B cell (primary cell): ENCODE data around the gene CREB3L1. TPM values are rescaled to one million over a fixed set of nuclear protein-coding genes. Genes with fewer than 3 reads are reported as not detected.

Experiments used
- ATAC-seq: fragments of 200-7000 bp; cut with Tn5 transposase; one replicate; pipeline ENCODE4 v1.10.0; 2021; ENCODE audit warnings: low read depth, mild to moderate bottlenecking, moderate number of reproducible peaks, moderate library complexity
- CTCF ChIA-PET: fragments of 350-600 bp; sonication (Branson Sonifier 250); formaldehyde crosslinking; loops from one replicate; lab custom pipeline; 2021; ENCODE audit warnings: antibody characterized with exemption, inconsistent platforms; lab: Charles Lee
- POLR2A ChIA-PET: fragments of 350-600 bp; sonication (Branson Sonifier 250); formaldehyde crosslinking; loops from one replicate; lab custom pipeline; 2021; ENCODE audit warnings: antibody characterized with exemption; lab: Charles Lee
- DNase-seq: peaks from one replicate; pipeline ENCODE4 v3.0.0; 2013
- H2AFZ ChIP-seq: 2 replicates; pipeline ENCODE4 v1.6.1; 2012; ENCODE audit warnings: mild to moderate bottlenecking, low read depth, low read length; ENCODE audit not compliant: insufficient read depth, poor library complexity, severe bottlenecking
- H3K27ac ChIP-seq, 2 donors: 1 replicate in 1 of 2; 2 replicates in 1 of 2; pipeline ENCODE4 v1.5.1; 2012 to 2013; ENCODE audit warnings: low read length in 2 of 2, mild to moderate bottlenecking in 2 of 2, moderate library complexity in 1 of 2
- H3K27me3 ChIP-seq, 4 experiments: fragments of 200-600 bp in 1 of 4; sonication (generic) in 1 of 4; replicated peaks in 1 of 4; 1 replicate in 2 of 4; 2 replicates in 2 of 4; pipeline versions ENCODE4 v1.6.1 to v1.7.0; 2013 to 2016; ENCODE audit warnings: low read length in 3 of 4, mild to moderate bottlenecking in 2 of 4, mixed read lengths in 1 of 4, moderate library complexity in 1 of 4; ENCODE audit not compliant: insufficient read depth in 4 of 4, control insufficient read depth in 3 of 4; ENCODE audit errors: control extremely low read depth in 1 of 4
- H3K36me3 ChIP-seq, 2 experiments: replicated peaks in 1 of 2; 1 replicate in 1 of 2; 2 replicates in 1 of 2; pipeline versions ENCODE4 v1.6.1 to v1.7.1; 2013; ENCODE audit warnings: low read length in 1 of 2; ENCODE audit not compliant: insufficient read depth in 2 of 2, control insufficient read depth in 1 of 2; ENCODE audit errors: control extremely low read depth in 1 of 2, extremely low read depth in 1 of 2
- H3K4me1 ChIP-seq, 2 donors: fragments of 200-600 bp in 1 of 2; sonication (generic) in 1 of 2; 1 replicate in 1 of 2; 2 replicates in 1 of 2; pipeline versions ENCODE4 v1.5.1 to v1.6.1; 2013 to 2017; ENCODE audit warnings: low read length in 2 of 2; ENCODE audit not compliant: control insufficient read depth in 2 of 2, insufficient read depth in 2 of 2
- H3K4me2 ChIP-seq: replicated peaks from 2 replicates; pipeline ENCODE3; 2012; ENCODE audit warnings: mild to moderate bottlenecking, low read depth, low read length; ENCODE audit not compliant: poor library complexity, severe bottlenecking
- H3K4me3 ChIP-seq, 5 experiments: fragments of 200-600 bp in 1 of 5; sonication (generic) in 1 of 5; 1 replicate in 3 of 5; 2 replicates in 2 of 5; pipeline versions ENCODE4 v1.5.1 to v1.7.0; 2011 to 2016; ENCODE audit warnings: low read length in 4 of 5, mild to moderate bottlenecking in 4 of 5, low read depth in 2 of 5, control low read depth in 1 of 5, moderate library complexity in 1 of 5; ENCODE audit not compliant: insufficient read depth in 1 of 5; ENCODE audit errors: control extremely low read depth in 1 of 5, extremely low read depth in 1 of 5
- H3K79me2 ChIP-seq: fragments of 200-600 bp; sonication (generic); one replicate; pipeline ENCODE4 v1.6.0; 2016; ENCODE audit warnings: low read length; ENCODE audit not compliant: control insufficient read depth, insufficient read depth
- H3K9ac ChIP-seq: fragments of 200-600 bp; sonication (generic); 2 replicates; pipeline ENCODE4 v1.6.1; 2017; ENCODE audit warnings: mild to moderate bottlenecking, low read length, moderate library complexity
- H3K9me3 ChIP-seq, 3 donors: one replicate each; pipeline versions ENCODE4 v1.6.1 to v1.7.1; 2013; ENCODE audit warnings: low read length in 2 of 3; ENCODE audit not compliant: control insufficient read depth in 2 of 3, insufficient read depth in 1 of 3; ENCODE audit errors: control extremely low read depth in 1 of 3
- H4K20me1 ChIP-seq: 2 replicates; pipeline ENCODE4 v1.6.0; 2012; ENCODE audit warnings: mild to moderate bottlenecking, low read length; ENCODE audit not compliant: insufficient read depth, control insufficient read depth, poor library complexity, severe bottlenecking
- H3K27ac Mint-ChIP-seq: one replicate; pipeline ENCODE4 v1.8.0; 2021; ENCODE audit warnings: mixed read lengths
- H3K27me3 Mint-ChIP-seq: one replicate; pipeline ENCODE4 v1.8.0; 2021; ENCODE audit warnings: mixed read lengths
- H3K4me1 Mint-ChIP-seq: one replicate; pipeline ENCODE4 v1.8.0; 2021; ENCODE audit warnings: mixed read lengths
- H3K4me3 Mint-ChIP-seq: one replicate; pipeline ENCODE4 v1.8.0; 2021; ENCODE audit warnings: mixed read lengths
- H3K9me3 Mint-ChIP-seq: one replicate; pipeline ENCODE4 v1.8.0; 2022; ENCODE audit warnings: mixed read lengths; ENCODE audit not compliant: insufficient read depth
- EZH2 ChIP-seq: IDR thresholded peaks from 2 replicates; pipeline ENCODE4 v1.6.1; 2012; ENCODE audit warnings: borderline replicate concordance, low read depth, mild to moderate bottlenecking, moderate library complexity, low read length; ENCODE audit not compliant: insufficient read depth, poor library complexity, severe bottlenecking
- WGBS: methylation state at CpG from one replicate; pipeline ENCODE4 v1.1.5; 2013; ENCODE audit warnings: missing lambda C conversion rate; ENCODE audit not compliant: insufficient coverage; 5-methylcytosine and 5-hydroxymethylcytosine counted together
- intact Hi-C: fragments of 100-400 bp; cut with micrococcal nuclease; formaldehyde crosslinking; loops from one replicate; pipeline ENCODE4 v1.10.0; 2022
- polyA plus RNA-seq: library from polyadenylated mRNA; depleted of rRNA; stranded (reverse); fragments of >200 nt; gene quantifications from 2 replicates; pipeline ENCODE4 v1.2.3, GENCODE V29; 2012
- total RNA-seq, 2 donors: library from RNA; stranded (reverse); fragments of 120-200 nt in 1 of 2; gene quantifications; 1 replicate in 1 of 2; 2 replicates in 1 of 2; pipeline versions ENCODE4 v1.2.3 to v1.2.4, GENCODE V29; 2013 to 2022
- TF ChIP-seq, protein P1 (sequence below): fragments of 200-600 bp; IDR thresholded peaks from one replicate; pipeline ENCODE4 v1.8.0; 2022; ENCODE audit warnings: antibody characterized with exemption, mild to moderate bottlenecking

Gene CREB3L1
- total and polyA plus RNA-seq, 2 donors (not counting 1 experiment from before 2014, with no cell fraction given) = not detected

DNA sequence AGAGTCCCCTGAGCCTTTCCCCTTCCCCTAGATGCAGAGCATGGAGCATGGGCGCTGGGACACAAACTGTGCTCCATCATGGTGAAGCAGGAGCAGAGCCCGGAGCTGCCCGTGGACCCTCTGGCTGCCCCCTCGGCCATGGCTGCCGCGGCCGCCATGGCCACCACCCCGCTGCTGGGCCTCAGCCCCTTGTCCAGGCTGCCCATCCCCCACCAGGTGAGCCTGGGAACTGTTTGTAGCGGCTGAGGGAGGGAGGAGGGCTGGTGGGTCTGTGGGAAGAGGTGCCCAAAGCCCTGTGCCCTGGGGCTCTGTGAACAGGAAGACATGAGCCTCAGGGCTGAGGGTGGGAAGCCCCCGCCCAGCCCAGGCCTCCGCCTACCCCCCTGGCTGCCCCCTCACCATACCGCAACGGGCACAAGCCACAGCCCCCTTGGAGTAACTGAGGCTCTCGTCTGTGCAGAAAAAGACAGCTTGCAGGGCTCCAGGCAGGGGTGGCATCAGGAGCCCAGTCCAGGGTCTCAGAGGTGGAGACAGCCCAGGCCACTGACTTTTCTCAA is 30.4 kb downstream of the CREB3L1 start:
- no peak for DNase-seq
- H4K20me1 ChIP-seq = no peaks in the 10 kb centered on the region
- peaks cover 0 to 3% (median 0%) of the 10 kb centered on the region in 3 donors for H3K9me3 ChIP-seq
- 81% methylated on average over 12 of the region's 14 CpGs for WGBS
- no peak overlapping the region for H2AFZ ChIP-seq
- H3K4me1 Mint-ChIP-seq = peaks cover 9% of the 10 kb centered on the region
- ATAC-seq = no peak
- H3K4me2 ChIP-seq = no peak overlapping the region
- peaks cover 0 to 11% of the 10 kb centered on the region in 2 donors for H3K4me1 ChIP-seq
- H3K9me3 Mint-ChIP-seq = no peaks in the 10 kb centered on the region
- ChIA-PET POLR2A (no interaction called here), CTCF (interaction anchor here (0.7 to 3.4 kb wide), 5 partner anchors 8 to 69 kb away, joined by 3 to 29 read pairs (median 4); no protein-coding TSS in a partner anchor)
- H3K27me3 Mint-ChIP-seq = peaks cover 40% of the 10 kb centered on the region
- H3K36me3 ChIP-seq = no peaks in the 10 kb centered on the region
- H3K79me2 ChIP-seq = no peaks in the 10 kb centered on the region
- no peak overlapping the region for H3K27ac Mint-ChIP-seq
- no peak overlapping the region for H3K4me3 Mint-ChIP-seq
- no peak overlapping the region for H3K9ac ChIP-seq
- H3K27ac ChIP-seq = no peak overlapping the region
- intact Hi-C loops = loop anchor here (1.0 kb wide), 1 partner anchor 69 kb away; no protein-coding TSS in a partner anchor
- no peak overlapping the region for H3K4me3 ChIP-seq
- TF ChIP-seq, protein P1, sequence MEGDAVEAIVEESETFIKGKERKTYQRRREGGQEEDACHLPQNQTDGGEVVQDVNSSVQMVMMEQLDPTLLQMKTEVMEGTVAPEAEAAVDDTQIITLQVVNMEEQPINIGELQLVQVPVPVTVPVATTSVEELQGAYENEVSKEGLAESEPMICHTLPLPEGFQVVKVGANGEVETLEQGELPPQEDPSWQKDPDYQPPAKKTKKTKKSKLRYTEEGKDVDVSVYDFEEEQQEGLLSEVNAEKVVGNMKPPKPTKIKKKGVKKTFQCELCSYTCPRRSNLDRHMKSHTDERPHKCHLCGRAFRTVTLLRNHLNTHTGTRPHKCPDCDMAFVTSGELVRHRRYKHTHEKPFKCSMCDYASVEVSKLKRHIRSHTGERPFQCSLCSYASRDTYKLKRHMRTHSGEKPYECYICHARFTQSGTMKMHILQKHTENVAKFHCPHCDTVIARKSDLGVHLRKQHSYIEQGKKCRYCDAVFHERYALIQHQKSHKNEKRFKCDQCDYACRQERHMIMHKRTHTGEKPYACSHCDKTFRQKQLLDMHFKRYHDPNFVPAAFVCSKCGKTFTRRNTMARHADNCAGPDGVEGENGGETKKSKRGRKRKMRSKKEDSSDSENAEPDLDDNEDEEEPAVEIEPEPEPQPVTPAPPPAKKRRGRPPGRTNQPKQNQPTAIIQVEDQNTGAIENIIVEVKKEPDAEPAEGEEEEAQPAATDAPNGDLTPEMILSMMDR = no peak
- TF ChIP-seq EZH2 = no peak
- peaks cover 0 to 18% (median 1%) of the 10 kb centered on the region in 4 experiments for H3K27me3 ChIP-seq

DNA sequence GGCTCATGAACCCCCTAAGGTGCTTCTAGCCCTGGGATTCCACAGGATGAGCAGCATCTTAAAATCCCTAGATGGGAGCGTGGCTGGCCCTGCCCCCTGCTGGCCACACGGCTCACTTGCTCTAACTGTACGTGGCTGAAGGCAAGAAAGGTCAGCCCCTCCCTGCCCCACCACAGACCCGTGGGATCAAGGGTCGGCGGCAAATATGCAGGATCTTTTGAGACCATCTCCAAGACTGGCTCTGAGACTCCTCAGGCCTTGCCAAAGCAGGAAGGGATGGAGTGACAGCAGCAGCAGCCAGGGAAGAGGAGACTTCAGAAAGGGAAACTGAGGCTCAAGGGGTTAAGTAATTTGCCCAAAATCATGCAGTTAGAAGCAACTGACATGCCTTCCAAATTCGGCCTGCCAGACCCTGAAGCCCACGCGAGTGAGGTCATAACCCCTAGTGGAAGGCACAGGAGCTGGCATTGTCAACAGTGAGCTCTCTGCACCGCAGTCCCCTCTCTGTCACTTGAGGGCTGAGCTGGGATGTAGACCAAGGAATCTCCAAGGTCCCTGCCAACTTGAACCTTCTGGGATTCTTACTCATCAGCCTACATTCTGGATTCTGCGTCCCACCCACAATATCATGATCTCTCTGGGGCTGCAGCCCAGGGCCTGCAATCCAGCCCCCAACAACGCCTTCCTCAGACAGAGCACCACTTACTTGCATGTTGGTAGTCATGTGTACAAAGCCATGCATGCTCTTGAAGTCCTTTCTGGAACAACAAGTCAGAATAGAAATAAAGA is 31.4 kb downstream of the CREB3L1 start:
- POLR2A ChIA-PET = no interaction called here
- intact Hi-C loops = loop anchor here (1.0 kb wide), 1 partner anchor 70 kb away; no protein-coding TSS in a partner anchor
- H3K4me2 ChIP-seq = no peak overlapping the region

More for the DNA sequence above, 31.4 kb downstream of the CREB3L1 start:
- 21% methylated on average over 10 of the region's 12 CpGs for WGBS
- no peak for TF ChIP-seq EZH2
- TF ChIP-seq, protein P1 = peak; percentile 78
- Histone ChIP-seq H3K9ac (no peak overlapping the region), H3K4me3 (no peak overlapping the region), H3K27ac (no peak overlapping the region), H2AFZ (no peak overlapping the region), H4K20me1 (no peaks in the 10 kb centered on the region), H3K27me3 (peaks cover 0 to 18% (median 1%) of the 10 kb centered on the region in 4 experiments), H3K4me1 (peaks cover 0 to 7% of the 10 kb centered on the region in 2 donors), H3K36me3 (no peaks in the 10 kb centered on the region), H3K79me2 (no peaks in the 10 kb centered on the region), H3K9me3 (peaks cover 0 to 3% (median 0%) of the 10 kb centered on the region in 3 donors)
- ATAC-seq (peak; percentile 39), DNase-seq (peak; percentile 51)
- Mint-ChIP-seq H3K4me1 (peaks cover 7% of the 10 kb centered on the region), H3K9me3 (no peaks in the 10 kb centered on the region), H3K27me3 (peaks cover 44% of the 10 kb centered on the region), H3K27ac (no peak overlapping the region), H3K4me3 (no peak overlapping the region)
- CTCF ChIA-PET = interaction anchor here (1.0 to 4.1 kb wide), 8 partner anchors 10 to 70 kb away, joined by 3 to 29 read pairs (median 8); no protein-coding TSS in a partner anchor
